Measurements from ENCODE around the gene PCDH1.
A peak's percentile ranks its signal among the peaks of the same experiment; 100 is the strongest.
"Not testable (repeated sequence)": the region's sequence is repeated elsewhere in the genome, so short reads cannot be mapped to it uniquely, and the experiment has no call there.

PCDH1 gene

DNA sequence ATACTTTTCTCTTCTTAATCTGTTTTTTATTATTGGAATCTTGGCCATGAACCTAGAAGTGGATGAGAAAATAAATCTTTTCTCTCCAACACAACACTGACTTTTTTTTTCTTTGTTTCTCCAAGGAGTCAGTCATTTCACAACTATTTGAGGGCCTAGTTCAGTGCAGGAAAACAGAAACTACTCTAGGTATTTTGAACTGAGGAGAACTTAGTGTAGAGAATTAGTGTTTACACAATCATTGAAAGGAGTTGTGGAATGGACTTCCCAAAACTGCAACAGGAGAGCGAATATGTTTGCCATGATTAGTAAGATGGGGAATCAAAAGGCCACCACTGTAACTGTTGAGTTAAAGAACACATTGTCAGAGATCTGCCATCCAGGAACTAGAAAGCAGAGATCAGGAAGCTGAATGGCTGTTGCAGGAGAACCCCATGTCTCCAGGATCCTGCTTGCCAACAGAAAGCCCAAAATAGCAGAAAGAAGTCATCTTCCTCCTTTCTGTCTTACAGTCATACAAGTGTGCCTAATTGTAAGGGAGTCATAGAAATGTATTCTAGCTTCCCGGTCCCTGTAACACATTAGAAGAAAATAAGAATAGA, 20.3 kb upstream of the PCDH1 start:
- DNase-seq = no peak

DNA sequence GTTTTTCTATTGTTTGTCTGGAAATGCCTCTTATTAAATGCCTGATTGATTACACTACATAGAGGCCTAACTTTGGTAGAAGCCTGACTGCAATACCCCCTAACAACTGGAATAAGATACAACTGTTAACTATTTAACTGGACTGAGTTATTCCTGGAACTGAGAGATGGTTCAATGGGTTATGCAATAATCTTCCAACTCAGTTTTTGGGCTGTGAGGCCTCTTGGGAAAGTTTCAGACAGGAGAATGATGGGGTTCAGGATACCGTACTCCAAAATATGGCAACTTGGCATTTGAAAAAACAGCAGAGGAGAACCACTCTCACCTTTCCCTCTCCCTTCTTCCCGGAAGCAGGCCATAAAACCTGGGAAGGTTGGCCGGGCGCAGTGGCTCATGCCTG, 19.2 kb upstream of the PCDH1 start:
- DNase-seq = no peak

DNA sequence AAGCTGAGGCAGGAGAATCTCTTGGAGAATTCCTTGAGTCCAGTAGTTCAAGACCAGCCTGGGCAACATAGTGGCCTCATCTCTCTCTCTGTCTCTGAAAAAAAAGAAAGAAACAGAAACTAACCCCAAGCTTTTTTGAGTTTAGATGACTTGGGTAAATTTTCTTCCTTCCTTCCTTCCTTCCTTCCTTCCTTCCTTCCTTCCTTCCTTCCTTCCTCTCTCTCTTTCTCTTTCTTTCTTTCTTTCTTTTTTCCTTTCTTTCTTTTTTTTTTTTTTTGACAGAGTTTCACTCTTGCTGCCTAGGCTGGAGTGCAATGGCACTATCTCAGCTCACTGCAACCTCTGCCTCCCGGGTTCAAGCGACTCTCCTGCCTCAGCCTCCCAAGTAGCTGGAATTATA, 12.2 kb upstream of the PCDH1 start:
- DNase-seq = not testable (repeated sequence)

DNA sequence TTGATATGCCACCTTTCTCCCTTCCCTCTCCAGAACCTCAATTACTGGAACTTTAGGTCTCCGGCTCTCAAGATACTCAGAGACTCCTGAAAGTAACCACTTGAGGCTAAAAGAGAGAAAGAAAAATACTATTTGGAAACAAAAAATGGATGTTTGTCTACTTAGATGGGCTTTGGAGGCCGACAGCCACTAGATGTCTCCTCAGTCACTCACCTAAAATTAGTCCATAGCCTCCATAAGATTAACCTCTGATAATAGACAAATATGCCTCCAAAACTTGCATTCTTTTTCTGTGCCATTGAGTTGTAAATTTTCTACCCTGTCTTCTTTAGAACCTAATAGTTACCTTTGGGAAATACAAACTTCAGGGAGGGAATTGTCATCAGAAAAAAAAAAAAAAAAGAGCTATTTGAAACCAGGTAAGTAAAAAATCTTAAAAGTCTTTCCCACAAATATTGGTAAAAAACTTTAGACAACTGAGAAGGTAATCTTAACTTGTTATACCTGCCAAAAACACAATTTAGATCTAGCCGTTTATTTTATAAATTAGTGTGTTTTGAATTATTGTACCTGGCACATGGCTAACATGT, 11.2 kb upstream of the PCDH1 start:
- DNase-seq = no peak

DNA sequence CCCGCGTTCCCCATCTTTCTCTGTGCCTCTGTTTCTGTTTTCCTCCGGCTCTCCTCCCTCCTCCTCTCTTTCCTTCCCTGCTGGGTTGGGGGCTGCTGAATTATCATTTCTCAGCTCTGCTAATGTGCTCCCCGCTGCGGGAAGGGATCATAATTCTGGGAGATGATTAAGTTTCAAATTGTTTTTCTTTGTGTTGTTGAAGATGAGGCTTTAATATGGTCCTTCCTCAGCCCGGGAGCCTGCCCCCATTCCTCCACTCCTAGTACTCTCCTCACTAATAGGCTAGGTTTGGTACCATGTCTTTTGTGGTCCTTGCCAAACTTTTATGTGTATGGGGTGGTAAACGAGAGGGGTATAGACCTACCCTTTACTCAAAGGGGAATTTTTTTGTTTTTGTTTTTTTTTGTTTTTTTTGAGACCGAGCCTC, 5.7 kb upstream of the PCDH1 start:
- no peak for DNase-seq

DNA sequence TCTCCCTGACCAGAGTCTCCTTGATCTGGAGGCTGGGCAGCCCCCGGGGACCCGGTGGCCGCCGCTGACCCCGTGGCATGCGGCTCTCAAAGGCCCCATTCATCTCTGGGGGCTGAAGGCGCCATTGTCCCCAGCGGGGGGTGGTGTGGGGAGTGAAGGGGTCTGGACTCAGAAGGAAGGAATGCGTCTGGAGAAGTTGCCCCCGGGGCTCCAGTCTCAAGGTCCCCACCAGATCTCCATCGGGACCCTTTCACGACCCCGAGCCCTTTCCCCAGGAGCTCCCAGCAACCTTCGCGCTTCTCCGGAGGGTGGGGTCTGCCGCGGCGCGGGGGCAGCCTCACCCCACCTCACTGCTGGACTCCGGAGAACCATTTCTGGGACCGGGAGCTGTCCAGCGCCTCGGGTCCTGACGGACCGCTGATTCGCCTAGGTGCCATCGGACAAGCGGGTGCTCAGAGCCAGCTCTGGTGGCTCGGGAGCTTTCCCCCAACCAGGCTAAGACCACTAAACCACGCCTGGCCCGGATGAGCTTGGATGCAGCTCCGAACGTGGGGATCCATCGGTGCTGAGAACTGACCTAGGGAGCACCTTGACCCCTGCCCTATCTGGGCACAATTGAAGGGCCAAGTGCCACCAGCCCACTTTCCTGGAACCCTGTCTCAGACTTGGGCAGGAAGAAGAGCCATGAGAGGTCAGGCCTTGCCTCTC, 5.1 kb upstream of the PCDH1 start:
- peak; percentile 41 for DNase-seq

DNA sequence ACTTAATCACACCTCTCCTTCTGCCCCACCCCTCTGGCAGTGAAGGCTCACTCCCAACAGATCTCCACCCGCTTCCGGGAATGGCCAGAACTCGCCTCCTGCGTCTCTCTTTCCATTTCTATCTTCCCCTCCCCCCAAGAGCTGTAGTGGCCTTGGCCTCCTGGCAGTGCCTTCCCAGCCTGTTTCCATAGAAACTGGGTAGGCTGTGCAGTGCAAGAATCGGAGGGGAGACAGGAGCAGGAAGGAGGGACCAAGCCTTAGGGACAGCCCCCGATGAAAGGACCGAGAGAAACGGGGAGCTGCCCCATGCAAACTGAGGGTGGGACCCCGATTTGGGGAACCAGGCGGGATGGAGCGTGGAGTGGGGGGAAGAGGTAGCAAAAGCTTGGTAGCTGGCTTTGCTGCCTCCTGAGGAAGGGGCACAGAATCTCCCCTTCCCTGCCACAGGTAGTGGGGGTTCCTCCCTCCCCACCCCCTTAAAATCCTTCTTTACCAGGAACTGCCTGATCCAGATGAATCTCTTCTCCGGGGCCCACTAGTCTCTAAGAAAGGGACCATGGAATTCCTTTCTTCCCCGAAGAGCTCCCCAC, 4.5 kb upstream of the PCDH1 start:
- DNase-seq = peak in 1 of 2 donors; percentile 48

DNA sequence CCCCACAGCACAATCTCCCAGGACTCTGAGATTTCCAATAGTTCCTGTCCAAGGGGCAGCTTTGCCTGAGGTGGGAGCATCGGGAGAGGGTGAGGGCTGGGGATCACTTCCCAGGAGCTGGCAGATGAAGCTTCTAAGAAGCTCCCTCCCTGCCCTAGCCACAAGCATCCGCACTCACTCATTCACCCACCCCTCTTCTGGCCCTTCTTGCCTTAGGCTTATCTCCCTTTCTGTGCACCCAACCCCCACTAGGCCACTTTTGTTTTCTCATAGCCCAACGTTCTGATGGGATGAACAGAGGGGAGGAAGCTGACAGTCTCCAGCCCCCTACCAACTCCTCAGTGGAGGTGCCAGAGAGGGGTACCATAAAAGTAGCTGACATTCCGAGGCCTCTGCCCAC, 3.7 kb upstream of the PCDH1 start:
- no peak for DNase-seq

DNA sequence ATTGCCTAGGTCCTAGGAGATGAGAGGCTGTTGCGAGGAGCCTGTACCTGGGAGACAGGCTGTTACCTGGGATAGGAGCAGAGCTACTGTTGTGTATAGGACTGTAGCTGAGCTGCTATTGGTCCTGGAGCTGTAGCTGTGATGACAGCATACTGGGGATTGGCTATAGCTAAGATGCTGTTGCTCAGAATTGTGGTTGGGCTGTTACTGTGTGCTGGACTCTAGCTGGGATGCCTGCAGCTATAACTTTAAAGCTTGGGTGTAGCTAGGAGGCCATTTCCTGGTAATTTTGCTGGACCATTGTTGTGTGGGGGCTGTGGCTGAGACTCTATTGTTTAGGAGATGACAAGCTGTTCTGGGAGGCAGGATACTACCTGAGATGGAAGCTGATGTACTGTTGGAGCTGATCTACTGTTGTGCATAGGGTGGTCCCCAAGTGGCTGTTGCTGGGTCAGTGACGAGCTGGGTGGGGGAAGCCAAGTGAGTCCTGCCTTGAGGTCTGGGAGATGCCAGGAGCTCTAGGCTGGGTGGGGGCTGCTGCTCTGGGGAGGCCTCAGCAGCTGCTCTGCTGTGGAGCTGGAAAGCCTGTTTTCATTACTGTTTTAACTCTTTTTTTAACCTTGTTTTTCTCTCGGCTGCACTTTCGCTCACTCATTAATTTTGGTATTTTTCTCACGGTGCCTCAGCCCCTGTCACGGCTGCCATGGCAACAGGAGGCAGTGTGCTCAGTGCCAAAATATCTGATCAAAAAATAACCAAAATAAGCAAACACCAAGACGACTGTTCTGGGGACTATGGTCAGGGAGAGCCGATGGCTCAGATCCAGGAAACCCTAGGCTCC, 3.0 kb upstream of the PCDH1 start:
- no peak for DNase-seq

DNA sequence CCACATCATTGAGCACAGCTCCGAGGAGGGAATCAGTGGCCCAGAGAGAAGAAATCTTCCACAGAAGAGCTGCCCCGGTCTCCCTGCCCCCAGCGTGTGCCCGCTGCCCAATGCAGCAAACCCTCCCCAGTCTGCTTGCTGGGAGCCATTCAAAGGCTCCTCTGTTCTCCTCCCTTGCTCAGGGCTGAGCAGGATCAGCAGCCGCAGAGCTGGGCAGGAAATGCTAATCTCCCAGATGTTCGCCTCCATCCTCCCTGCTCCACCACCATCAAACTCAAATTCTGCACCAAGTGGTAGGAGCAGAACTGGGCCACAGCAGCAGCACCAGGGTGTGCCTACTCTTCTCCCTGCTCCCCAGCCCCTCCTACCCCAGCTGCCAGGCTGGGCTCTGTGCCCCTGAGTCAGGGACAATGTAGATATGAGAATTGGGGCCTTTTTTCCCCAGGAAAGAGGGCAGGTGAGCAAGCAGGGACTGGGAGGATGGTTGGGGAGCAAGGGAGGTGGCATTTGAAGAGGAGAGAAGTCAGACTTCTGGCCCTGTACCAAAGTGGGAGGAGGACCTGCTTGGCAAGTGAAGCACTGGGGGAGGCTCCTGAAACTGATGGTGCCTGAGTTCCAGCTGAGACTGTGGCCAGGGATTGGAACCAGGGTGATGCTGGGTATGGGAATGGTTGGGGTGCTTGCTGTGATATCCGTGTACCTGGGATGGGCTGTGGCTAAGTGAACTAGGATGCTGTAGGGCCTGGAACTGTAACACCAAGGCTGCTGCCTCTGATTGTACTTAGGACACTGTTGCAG, 1.9 kb upstream of the PCDH1 start:
- peak; percentile 73 to 85 for DNase-seq

DNA sequence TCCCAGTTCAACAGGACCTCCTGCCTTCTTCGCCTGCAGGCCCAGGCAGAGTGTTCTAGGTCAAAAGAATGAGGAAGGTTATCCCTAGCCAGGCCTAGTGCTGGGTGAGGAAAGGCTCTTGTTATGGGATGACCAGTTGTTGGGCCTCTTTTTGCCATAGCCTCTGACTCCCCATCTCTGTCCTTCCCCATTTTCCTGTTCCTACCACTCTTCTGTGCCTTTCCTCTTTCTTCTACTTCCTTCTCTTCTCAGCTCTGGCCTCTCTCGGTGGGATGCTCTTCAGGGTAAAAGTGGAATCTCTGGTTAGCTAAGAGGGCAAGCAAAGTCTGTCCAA, 1.2 kb upstream of the PCDH1 start:
- no peak for DNase-seq

DNA sequence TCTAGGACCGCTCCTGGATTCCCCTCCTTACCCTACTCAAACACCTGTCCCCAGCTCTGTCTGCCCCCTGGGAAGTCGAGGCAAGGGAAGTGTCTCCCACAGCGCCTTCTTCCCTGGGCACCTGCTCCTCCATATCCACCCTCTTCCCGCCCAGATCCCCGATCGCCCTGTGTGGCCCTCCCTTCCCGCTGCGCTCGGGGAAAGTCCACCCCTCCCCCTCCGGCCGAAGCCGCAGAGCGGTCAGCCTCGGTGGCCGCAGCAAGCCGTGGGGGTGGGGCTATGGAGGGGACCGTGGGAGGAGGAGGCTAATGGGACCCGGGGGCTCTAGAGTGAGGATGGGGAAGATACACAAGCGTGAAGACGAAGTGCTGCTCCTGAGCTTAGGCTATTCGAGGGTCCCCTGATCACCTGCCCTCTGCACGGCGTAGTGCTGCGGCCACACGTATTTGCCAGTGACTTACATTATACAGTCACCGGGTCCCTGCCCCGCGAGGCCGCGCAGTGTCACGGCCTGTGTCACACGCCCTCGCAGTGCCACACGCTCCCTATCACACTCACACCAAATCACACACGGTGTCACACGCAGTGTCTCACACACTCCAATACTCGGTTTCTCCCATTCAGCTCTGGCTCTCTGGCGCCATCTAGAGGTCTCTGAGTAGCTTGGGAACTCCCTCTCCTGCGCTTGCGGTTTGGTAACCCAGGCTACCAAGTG, 658 bp upstream of the PCDH1 start:
- DNase-seq = peak; percentile 93 to 96

DNA sequence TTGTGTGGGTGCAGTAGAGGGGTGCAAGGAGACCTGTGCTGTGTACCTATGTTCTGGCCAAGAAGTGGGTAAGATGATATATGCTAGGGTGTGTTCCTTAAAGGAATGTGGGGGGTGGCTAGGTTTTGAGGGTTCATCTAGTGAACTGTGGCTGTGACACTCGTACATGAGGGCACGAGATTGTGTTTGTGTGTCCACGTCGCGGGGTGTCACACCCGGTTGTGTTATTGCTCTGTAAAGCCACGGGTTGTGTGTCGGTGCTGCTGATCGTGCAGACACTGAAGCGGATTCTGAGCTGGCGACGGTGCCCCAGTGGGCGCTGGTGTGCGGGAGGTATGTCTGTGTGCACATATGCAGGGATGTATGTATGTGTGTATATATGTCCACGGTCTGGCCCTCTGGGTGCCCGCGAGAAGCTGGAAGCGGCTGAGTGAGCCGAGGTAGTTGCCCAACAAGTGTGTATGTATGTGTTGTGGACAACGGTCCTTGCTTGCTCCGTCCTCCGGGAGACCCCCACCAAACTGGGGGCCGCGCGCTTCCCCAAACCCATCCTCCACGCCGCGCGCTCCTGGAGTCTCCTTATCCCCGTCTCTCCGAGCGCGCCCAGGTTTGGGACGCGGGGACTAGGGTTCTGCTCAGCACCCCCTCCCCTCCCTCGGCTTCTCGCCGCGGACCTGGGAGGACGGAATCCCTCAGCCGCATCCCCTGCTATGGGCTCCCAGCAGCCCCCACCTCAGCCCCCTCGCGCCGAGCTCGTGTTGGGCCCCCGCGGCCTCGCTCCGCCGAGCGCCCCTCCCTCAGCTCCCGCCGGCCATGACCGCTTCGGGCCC, 639 bp downstream of the PCDH1 start:
- DNase-seq = no peak

DNA sequence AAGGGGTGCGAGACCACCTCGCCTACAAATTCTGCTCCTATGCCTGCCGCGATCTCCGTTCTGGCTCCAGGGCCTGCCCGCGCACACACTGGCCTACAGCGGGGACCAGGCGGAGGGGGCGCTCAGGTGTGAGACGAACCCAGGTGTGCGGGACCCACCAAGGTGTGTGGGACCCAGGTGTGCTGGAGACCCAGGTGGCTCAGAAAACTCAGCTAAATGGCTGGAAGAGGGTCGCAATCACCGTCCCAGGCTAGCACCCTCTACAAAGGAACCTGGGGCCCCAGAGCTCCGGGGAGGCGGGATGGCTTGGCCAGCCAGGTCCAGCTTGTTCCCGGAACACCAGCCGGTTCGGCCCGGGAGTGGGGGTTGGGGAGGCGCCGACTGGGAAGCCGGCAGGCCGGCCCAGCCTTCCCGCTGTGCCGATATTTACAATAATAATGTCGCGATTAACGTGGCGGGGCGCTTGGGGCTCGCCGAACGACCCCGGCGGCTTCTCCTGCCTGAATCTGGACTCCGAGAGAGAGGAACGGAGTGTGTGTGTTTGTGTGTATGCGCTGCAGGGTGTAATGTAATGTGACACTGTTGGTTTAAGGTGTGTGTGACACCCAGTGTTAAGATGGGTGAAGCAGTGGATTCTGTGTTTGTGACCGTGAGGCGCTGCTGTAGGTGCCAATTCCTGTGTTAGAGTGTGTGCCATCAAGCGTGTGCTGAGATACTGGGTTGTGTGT, 1.4 kb downstream of the PCDH1 start:
- DNase-seq = no peak

DNA sequence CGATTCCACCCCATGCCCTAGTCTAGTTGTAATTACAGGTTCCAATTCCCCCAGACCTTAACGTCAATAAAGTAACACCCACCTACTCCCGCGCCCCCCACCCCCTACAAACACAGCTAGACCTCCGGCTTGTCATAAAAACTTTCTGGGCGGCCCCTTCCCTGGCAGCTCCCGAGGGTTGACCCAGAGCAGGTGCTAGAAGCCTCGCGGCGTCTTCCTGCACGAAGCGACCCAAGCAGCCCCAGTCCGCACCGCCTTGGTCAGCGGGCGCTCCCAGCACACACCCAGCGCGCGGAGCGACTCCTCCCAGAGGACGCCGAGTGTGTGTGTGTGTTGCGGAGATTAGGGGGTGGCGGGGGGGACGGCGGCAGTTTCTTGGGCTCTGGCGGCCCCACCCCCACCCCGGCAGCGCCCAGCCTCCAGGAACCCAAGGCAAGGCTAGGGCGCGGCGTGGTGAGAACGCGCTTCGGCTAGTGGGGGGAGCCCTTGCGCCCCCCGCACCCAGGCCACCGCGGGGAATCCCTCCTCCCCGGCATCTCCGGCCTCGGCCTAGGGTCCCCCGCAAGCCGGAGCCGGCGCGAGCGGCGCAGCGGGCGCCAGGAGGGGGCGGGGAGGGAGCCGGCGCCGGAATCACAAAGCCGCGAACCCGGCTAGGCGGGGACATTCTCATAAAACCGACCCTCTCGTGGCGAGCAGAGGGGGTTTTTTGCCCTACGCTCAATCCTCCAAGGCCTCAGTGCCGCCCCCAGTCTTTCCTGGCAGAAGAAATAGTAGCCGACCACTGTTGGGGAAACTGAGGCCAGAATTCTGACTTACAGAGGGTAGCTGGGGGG, 2.2 kb downstream of the PCDH1 start:
- DNase-seq = no peak

DNA sequence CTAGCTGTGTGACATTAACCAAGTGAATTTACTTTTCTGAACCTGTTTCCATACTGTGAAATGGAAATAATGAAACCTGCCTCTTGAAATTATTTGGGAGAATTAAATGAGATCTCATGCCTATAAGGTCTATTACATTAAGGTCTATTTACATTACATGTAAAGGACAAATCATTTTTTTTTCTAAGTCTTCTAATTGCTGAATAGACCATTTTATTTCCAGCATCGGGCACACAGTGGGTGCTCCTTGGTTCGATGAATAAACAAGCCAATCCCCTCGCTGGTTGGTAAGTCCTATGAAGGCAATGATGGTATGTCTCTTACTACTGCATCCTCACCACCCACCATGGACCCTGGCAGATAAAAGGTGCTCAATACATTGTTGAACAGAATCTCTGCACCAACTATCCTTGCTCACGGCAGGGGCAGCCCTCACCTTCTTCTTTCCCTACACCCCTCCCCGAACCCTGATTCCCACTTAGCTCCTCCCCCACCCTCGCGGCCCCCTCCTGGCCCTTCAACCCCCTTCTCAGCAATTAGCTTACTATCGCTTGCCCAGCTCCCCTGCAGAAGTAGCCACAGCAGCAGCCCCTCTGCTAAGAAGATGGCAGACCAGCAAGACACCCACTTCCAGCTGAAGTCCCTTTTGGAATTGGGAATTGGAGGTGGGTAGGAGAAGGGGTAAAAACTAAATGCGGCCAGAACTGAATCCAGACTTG, 3.0 kb downstream of the PCDH1 start:
- no peak for DNase-seq

DNA sequence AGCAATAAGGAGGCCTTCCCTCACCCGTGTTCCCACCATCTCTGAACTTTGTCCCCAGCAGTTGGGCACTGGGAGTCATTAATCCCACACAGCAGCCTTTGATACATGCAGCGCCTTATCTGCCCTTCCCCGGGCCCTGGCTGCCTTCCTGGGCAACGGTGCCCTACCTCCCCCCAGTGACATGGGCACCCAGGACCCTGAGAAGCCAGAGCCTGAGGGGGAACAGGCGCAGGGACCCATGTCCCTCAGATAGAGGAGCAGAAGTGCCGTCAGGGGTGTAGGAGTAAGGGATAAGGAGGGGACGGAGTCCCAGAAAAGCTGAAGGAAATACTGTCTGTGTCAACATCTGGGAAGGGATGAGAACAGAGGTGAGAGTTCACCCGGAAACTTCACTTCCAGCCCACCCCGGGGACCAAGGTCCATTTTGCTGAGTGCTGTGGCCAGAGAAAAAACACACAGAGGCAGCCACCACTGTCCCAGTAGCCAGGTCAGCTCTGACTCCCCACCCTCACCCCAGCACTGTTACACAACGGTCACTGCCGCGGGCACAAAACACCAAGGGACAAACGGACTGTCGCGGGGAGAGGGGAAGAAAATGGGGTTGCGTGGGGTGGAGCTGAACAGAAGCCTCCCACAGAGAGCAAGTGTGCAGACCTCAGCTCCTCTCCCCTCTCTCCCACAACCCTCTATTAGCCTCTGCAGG, 3.8 kb downstream of the PCDH1 start:
- DNase-seq = no peak

DNA sequence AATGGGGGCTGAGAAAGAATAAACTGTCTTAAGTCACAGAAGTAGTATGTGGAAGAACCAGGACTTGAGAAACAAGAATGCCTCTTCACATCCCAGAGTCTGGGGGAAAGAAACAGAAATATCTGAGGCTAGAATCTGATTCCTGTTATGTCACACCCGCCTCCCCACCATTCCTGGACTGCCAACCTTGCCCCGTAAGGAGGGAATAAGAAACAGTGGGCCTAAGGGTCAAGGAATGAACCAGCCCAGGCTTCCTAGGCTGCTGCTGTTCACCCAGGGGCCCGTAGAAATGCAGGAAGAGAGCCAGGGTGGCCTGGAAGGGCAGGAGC, 4.3 kb downstream of the PCDH1 start:
- DNase-seq = no peak
